Raji (cell line): ENCODE measurements around the gene MCC.

Experiments
- POLR2A ChIP-seq: IDR thresholded peaks from 2 replicates; pipeline ENCODE4 v1.6.1; 2011; ENCODE audit warnings: low read depth, low read length, control low read depth; ENCODE audit not compliant: insufficient read depth

Gene MCC

DNA sequence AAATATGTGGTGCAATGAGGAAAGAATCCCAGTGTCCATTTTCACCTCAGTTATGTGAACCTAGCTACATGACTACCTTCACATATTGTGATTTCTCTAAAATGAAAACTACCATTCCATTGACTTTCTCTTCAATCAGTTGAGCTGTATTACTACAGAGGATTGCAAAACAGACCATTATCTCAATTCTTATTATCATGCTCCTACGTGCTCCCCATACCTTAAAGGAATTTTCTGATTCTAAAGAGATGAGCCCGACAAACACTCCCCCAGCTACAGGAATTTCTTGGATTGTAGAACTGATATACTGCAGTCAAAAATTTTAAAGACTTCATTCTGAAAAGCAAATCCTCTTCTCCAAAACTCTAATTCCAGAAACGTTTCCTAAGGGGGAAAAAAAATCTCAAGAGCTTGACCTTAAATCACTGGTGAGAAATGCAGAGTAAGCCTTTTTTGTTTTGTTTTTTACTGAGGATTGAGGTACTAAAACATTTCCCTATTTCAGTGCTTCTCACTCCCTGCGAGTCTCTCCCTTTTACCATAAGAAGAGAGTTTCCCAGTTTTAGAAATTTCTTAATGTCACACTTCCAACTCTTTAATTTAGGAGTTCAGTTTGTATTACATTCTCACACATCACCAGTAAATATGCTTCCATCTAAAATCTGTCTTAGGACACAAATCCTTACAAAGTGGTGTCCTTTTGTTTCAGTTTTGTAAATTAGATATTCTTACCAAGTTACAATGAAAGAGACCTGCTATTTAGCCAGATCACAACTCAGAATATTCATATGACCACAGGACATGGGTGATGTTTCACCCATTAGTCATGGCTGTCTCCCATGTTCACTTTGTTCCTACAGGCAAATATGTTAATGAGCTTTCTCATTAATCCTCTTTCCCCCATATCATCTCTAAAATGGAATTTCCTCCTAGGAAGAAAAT, 257.3 kb downstream of the MCC start:
- TF ChIP-seq POLR2A, result no peak

DNA sequence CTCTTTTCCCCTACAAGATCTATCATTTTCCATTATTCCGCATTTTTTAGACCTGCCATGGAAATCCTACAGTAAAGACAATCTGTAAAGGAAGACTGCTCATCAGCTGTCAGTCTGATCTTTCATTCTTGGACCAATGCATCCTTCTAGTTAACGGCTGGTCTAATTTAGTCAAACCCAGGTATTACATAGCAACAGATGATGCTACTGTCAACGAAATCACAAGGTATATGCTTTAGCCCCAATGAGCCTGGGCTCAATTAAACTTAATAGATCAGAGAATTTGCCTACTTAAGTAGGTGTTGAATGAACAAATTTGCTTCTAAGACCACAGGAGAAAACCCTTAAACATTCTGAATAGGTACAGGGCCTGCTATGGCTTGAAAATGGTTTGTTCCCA, 260.5 kb downstream of the MCC start:
- TF ChIP-seq POLR2A, result no peak

DNA sequence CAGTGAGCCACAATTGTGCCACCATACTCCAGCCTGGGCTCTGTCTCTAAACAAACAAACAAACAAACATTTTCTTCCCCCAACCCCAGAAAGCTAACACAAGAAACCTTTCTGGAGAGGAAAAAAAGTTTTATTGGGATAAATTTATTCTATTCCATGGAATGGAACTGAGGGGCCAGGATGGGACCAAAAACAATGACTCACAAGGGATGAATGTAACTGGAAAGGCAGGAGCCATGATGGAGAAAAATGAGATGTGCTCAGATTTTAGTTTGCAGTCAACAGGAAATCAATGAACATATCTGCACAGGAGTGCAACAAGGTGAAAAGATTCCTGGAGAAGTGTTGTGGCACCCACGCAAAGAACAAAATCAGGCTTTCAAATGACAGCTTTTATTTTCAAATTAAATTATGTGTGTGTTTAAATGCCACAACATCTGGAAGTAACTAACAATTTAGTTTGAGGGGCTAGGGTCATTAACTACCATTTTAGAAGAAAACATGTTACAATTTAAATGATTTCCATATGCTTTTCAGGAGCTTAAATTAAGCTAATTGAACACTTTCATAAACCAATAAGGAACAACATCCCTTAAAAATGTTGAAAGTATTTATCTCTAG, 262.0 kb downstream of the MCC start:
- TF ChIP-seq POLR2A, result no peak

DNA sequence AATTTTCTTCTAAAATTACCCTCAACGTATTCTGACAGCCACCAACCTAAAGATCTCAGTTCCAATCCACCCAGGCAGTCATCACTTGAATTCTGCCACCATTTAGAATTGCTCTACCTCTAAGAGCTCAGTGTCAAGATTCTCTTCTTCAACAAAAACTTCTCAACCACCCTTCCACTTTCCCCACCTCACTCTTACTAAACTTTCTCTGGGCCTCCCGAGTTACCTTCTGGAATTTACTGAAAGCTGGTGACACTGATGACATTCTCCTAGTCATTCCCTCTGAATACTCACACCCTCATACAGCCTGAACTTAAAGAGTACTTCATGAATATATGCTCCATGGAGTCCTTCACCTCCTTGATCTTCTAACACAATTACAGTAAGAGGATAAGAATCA, 263.0 kb downstream of the MCC start:
- TF ChIP-seq POLR2A, result no peak

DNA sequence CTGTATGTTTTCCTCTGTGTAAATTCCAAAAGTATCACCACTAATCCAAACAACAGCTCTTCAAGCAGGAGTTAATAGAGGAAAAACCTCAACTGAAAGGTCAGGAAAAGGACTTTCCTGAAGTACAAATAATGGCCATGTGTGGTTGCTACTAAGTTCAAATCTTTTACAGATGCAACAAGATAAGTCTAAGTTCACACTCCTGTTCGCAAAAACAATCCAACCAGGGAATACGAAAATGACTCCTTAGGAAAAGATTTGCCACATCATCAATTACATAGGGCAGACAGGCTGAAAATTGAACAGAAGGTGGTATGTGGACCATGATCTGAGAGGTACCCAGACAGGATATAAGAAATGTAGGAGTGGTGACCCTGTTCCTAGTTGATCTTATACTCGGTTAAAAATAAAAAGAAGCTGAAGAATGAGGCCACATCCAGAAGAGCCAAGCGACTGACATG, 263.6 kb downstream of the MCC start:
- TF ChIP-seq POLR2A, result no peak

DNA sequence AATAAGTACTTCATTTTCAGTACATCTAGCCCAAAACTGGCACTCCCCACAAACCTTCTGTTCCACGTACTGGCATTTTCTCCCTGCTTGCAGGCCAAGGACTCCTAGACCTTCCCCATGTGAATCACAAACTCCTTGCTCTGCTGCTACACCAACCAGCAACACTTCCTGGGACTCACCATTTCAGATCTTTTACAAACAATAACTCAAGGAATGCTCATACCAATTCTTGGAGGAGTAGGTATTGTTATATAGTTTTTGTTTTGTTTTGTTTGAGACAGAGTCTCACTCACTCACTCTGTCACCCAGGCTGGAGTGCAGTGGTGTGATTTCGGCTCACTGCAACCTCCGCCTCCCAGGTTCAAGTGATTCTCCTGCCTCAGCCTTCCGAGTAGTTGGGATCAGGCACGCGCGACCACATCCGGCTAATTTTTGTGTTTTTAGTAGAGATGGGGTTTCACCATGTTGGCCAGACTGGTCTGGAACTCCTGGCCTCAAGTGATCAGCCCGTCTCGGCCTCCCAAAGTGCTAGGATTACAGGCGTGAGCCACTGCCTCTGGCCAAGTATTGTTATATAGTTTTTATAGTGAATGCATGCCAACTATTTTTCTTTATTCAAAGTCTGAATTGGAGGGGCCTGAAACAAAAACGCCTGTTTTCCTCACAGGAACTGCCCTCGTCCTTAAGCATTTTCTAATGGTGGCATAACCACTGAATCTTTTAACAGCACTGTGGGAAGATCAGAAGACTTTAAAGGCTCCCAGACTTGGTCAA, 264.2 kb downstream of the MCC start:
- TF ChIP-seq POLR2A, result no peak

DNA sequence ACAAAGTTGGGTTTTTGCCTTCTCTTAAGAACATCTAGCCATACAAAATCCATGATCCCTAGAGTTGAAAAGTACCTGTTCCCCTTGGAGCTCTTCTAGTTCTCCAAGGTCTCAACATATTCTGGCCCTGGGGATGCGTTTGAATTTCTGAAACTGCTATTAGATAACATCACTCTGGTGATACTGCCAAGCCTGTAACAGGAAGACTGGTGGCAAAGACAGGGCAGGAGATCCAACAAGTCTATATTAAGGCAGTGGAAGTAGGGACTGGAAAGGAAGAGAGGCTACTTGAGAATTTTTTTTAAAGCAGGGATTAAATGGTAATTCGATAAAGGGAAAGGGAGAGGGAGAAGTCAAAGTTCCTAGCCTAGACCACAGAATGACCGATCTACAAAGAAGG, 264.9 kb downstream of the MCC start:
- TF ChIP-seq POLR2A, result no peak

DNA sequence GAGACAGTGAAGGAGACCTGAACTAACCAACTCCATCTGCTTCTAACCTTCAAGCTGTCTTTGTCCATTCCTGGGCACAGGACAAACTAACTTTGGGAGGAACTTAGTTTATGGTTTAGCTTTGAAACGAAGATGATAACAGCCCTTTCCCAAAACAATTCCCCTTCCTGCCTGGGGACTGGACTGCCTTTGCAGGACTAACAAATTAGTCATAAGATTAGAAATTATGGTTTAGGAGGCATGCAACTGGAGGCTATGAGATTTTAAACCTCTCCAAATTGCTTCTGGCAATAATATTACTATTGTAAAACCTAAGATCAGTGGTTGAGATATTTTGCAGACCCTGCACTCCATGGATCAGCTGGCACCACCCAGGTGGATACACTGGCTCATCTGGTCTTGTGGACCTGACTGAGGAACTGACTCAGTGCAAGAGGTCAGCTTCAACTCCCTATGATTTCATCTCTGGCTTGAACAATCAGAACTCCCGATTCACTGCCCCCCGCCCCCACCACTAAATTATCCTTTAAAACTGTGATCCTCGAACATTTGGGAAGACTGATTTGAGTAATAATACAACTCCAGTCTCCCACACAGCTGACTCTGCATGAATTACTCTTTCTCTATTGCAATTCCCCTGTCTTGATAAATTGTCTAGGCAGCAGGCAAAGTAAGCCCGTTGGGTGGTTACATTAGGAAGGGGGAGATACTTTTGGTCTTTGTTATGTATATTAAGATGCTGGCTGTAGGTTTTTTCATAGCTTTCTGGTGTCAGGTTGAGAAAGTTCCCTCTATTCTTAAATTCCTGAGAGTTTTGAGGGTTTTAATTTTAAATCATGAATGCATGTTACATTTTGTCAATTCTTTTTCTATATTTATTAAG, 266.7 kb downstream of the MCC start:
- TF ChIP-seq POLR2A, result no peak

DNA sequence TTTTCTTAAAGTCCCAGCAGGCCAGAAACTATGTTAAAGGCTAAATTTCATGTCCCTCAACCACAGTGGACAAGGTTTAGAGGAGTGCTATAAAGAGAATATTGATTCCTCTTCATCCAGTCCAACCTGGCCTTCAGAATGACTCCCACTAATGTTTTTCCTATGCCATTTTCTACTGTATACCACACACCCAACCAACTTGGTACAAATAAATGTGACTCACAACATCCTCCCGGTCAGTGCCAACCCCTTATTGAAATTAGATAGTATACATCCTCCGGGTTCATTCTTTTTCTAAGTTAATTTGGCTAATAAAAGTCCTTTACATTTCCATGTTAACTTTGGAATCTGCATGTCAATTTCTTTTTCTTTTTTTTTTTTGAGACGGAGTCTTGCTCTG, 268.6 kb downstream of the MCC start:
- no peak for TF ChIP-seq POLR2A

DNA sequence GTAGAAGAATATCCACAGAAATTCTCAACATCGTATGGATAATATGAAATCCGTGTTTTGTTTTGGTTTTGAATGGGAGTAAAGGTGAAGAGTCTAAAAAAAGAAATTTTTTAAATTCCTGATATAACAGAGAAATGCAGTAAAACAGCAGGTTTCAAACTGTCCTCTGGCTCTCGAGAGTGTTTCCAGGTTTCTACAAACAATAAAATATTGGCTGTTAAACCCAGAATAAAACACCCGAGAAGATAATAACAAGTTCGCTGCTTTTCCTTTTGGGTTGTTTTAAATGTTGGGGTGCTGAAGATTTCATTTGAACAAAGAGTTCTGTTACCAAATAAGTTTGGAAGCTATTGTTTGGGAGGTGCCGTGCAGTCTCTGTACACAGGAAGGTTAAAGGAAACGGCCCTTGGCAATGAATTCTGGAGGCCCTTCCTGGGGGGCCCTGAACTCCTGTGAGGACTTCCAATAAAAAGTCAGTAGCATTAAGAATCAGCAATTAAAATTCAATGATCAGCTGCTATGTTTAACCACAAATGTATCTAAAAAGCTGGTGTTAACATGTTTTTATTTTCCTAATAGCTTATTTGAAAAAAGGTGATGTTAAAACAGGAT, 269.2 kb downstream of the MCC start:
- no peak for TF ChIP-seq POLR2A

DNA sequence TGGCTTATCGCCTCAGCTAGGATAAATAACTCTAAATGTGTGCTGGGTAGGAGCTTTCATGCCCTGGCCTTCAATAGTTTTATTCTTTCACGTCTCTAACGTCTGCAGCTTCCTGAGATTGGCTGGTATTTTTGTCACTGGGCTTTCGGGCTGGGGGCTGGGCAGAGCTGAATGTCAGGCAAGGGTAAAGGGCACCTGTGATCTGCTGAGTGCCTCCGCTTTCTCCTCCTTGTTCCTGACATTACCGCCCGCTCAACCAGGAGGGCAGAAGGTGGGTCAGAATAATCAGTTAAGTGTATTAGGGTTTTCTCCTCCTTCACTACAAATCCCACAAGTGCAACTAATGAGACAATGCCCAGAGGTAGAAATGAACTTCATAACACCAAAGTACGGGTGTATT, 270.1 kb downstream of the MCC start:
- TF ChIP-seq POLR2A, result no peak

DNA sequence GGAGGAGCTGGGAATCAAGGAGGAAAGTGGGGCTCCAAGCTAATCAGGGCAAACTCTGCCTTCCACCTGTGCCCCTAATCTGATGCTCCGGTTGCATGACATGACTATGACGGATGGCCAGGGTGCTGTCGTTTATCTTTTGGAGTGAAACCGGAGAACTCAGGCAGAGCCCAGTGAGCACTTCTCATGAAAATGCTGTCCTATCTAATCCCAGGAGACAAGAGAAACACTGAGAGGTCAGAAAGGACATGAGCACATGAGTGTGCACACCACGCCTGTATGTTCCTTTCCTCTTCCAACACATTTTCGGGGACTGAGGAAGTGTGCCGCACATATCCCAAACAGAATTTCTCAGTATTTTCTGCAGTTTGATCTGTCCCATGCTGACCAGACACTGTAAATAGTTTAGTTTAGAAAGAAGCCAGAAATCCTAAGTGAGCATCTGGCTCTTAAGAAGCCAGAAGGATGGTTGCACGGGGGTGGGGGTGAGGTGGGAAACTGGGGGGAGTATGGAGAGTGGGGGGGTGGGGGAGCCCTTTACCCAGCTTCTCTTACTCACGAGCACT, 270.6 kb downstream of the MCC start:
- no peak for TF ChIP-seq POLR2A

DNA sequence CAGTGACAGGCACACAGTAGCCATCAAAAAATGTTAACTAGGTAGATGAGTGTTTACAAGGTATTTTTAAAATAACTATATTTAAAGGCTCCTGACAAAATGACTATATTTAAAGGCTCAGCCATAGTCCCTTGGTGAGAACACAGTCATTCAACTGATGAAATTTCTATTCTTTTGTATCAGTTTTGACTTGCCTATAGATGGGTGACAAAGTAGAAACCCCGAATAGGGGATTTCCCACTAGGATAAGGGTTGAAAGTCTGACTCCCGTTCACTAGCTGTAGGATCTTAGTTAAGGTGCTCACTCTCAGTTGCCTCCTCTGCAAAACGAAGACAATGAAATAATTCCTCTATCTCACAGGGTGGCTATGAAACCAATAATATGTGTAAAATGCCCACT, 271.7 kb downstream of the MCC start:
- no peak for TF ChIP-seq POLR2A

DNA sequence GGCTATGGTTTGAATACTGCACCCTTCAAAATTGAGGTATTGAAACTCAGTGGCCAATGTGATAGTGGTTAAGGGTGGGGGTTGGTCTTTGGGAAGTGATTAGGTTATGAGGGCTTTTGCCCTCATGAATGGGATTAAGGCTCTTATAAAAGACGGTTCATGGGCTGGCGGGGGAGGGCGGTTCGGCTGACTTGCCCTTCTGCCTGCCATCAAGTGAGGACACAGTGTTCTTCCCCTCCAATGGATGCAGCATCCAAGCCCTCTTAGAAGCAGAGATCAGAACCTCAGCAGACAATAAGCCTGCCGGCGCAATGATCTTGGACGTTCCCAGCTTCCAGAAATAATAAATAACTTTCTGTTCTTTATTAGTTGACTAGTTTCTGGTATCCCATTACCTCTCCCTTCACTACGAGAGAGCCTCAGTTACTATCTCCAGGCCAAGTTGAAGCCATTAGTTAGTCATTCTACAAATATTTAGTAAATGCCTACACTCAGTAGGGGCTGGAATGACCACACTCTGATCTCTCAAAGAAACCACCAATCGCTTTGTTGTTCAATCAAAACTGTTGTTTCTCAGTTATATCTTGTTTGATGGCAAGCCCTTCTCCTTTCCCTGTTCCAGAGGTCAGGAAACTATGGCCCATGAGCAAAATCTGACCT, 272.7 kb downstream of the MCC start:
- no peak for TF ChIP-seq POLR2A
